ENCODE data around the gene ROR1. TPM values are rescaled to one million over a fixed set of nuclear protein-coding genes. Genes with fewer than 3 reads are reported as not detected.

ROR1 gene
- total RNA-seq, 1 experiment from 2014 or later: 37.2 TPM

DNA sequence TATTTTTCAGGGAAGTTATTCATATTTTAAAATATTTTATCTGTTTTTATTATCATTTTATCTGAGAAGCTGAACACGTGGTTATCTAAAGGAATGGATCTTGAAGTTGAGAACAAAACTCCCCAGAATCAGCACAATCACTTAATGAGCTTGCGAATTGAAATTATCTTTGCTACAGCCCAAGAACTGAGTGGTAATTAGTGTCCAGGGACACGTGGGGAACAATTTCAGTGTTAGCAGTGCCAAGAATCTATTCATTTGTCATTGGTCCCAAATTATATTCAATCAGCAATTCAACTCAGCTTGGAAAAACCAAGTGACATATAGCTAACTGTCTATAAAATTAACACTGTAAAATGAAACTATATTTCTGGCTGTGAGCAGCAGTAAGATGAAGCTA lies 232.0 kb downstream of the ROR1 start:
- H3K9me3 ChIP-seq: no peaks in the 10 kb centered on the region
- Mint-ChIP-seq H3K36me3 (ENCODE audit: insufficient read depth, unreplicated experiment) (peaks cover 22% of the 10 kb centered on the region), H3K4me1 (ENCODE audit: low read depth, unreplicated experiment) (peaks cover 8% of the 10 kb centered on the region), H3K27me3 (ENCODE audit: insufficient read depth, unreplicated experiment) (no peaks in the 10 kb centered on the region), H3K4me3 (ENCODE audit: unreplicated experiment) (no peak overlapping the region), H3K9me3 (ENCODE audit: unreplicated experiment) (no peaks in the 10 kb centered on the region), H3K27ac (ENCODE audit: unreplicated experiment) (no peak overlapping the region)
- H3K27me3 ChIP-seq (replicated peaks; ENCODE audit: control insufficient read depth, insufficient read depth, low read length): no peaks in the 10 kb centered on the region
- intact Hi-C loops (cut with micrococcal nuclease; ENCODE audit: unreplicated experiment): no loop called here
- ChIA-PET CTCF (no interaction called here), POLR2A (no interaction called here)
- peaks cover 16% of the 10 kb centered on the region for H3K4me1 ChIP-seq
- BruUV-seq (replicated peaks): no TSS peak
- TF ChIP-seq, protein P1, sequence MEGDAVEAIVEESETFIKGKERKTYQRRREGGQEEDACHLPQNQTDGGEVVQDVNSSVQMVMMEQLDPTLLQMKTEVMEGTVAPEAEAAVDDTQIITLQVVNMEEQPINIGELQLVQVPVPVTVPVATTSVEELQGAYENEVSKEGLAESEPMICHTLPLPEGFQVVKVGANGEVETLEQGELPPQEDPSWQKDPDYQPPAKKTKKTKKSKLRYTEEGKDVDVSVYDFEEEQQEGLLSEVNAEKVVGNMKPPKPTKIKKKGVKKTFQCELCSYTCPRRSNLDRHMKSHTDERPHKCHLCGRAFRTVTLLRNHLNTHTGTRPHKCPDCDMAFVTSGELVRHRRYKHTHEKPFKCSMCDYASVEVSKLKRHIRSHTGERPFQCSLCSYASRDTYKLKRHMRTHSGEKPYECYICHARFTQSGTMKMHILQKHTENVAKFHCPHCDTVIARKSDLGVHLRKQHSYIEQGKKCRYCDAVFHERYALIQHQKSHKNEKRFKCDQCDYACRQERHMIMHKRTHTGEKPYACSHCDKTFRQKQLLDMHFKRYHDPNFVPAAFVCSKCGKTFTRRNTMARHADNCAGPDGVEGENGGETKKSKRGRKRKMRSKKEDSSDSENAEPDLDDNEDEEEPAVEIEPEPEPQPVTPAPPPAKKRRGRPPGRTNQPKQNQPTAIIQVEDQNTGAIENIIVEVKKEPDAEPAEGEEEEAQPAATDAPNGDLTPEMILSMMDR (IDR thresholded peaks at IDR 0.05; ENCODE audit: insufficient read depth in 1 of 2, low read depth in 1 of 2, low read length in 1 of 2, severe bottlenecking in 1 of 2, unreplicated experiment in 1 of 2): no peak
- H3K4me3 ChIP-seq (ENCODE audit: low read depth, low read length): no peak overlapping the region
- no peaks in the 10 kb centered on the region for H3K36me3 ChIP-seq (ENCODE audit: control insufficient read depth, insufficient read depth, low read length)
- DNase-seq: no peak

DNA sequence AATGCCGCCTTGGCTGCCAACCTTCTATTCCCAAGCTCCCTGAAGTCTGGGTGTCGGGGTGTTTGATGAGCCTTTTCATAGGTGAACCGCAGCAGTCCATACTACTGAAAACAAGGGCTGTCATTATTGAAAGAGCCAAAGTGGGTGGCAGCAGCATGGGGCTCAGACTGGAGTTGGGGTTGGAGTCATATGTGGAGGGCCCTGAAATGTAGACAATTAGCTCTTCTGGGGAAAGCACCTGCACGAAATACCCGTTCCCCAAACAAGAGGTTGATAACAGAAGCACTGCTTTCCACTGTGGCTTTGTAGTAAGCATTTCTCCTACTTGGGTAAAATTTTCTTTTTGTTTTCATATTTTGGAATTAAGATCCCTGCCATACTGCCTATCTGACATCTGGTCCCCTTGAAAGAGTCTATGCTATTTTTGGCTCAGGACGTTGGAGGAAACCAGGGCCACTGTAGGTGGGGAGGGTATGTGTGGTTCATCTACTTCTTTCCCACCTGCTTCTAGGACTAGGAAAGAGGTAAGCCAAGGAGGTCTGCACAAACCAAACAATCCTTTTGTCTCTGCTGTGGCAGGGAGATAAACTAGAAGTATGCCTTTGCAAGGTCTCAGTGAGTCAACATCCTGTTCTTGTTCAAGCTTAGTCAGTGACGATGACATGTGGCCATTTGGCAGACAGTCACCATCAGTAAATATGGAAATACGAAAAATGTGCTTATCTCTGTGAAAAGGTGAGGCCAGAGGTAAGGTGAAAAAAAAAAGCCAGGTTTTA lies 232.6 kb downstream of the ROR1 start:
- Mint-ChIP-seq H3K4me3 (ENCODE audit: unreplicated experiment) (peak overlapping the region; percentile 37), H3K4me1 (ENCODE audit: low read depth, unreplicated experiment) (peaks cover 8% of the 10 kb centered on the region), H3K9me3 (ENCODE audit: unreplicated experiment) (no peaks in the 10 kb centered on the region), H3K27me3 (ENCODE audit: insufficient read depth, unreplicated experiment) (no peaks in the 10 kb centered on the region), H3K36me3 (ENCODE audit: insufficient read depth, unreplicated experiment) (peaks cover 22% of the 10 kb centered on the region), H3K27ac (ENCODE audit: unreplicated experiment) (peak overlapping the region; percentile 35)
- Histone ChIP-seq H3K27me3 (replicated peaks; ENCODE audit: control insufficient read depth, insufficient read depth, low read length) (no peaks in the 10 kb centered on the region), H3K4me3 (ENCODE audit: low read depth, low read length) (no peak overlapping the region), H3K9me3 (no peaks in the 10 kb centered on the region), H3K36me3 (ENCODE audit: control insufficient read depth, insufficient read depth, low read length) (no peaks in the 10 kb centered on the region), H3K4me1 (peaks cover 16% of the 10 kb centered on the region)
- TF ChIP-seq, protein P1 (IDR thresholded peaks at IDR 0.05; ENCODE audit: insufficient read depth in 1 of 2, low read depth in 1 of 2, low read length in 1 of 2, severe bottlenecking in 1 of 2, unreplicated experiment in 1 of 2): no peak
- intact Hi-C loops (cut with micrococcal nuclease; ENCODE audit: unreplicated experiment): no loop called here
- ChIA-PET POLR2A (no interaction called here), CTCF (no interaction called here)
- no TSS peak for BruUV-seq (replicated peaks)
- DNase-seq: peak; percentile 56 to 58

DNA sequence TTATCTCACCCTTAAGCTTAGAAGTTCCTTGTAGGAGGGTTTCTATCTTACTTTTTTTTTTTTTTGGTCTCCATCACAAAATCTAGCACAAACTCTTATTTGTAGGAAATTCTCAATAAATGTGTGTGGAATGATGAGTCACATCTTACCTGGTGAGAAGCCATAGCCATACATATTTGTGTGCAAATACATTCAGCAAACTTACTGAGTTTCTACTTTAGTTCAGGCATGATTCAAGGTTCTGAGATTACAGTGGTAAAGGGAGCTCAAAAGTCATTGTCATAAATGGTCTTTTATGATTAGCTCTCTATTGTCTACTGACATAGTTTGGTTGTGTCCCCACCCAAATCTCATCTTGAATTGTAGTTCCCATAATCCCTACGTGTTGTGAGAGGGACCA lies 236.5 kb downstream of the ROR1 start:
- H3K27ac Mint-ChIP-seq (ENCODE audit: unreplicated experiment): no peak overlapping the region
- DNase-seq: no peak
- BruUV-seq (replicated peaks): no TSS peak
- Histone ChIP-seq H3K4me1 (peaks cover 16% of the 10 kb centered on the region), H3K4me3 (ENCODE audit: low read depth, low read length) (no peak overlapping the region), H3K27me3 (replicated peaks; ENCODE audit: control insufficient read depth, insufficient read depth, low read length) (no peaks in the 10 kb centered on the region), H3K36me3 (ENCODE audit: control insufficient read depth, insufficient read depth, low read length) (no peaks in the 10 kb centered on the region), H3K9me3 (no peaks in the 10 kb centered on the region)
- POLR2A ChIA-PET: no interaction called here
- H3K4me1 Mint-ChIP-seq (ENCODE audit: low read depth, unreplicated experiment): peaks cover 8% of the 10 kb centered on the region
- TF ChIP-seq, protein P1 (IDR thresholded peaks at IDR 0.05; ENCODE audit: insufficient read depth in 1 of 2, low read depth in 1 of 2, low read length in 1 of 2, severe bottlenecking in 1 of 2, unreplicated experiment in 1 of 2): no peak
- CTCF ChIA-PET: no interaction called here
- intact Hi-C loops (cut with micrococcal nuclease; ENCODE audit: unreplicated experiment): no loop called here
- H3K27me3 Mint-ChIP-seq (ENCODE audit: insufficient read depth, unreplicated experiment): no peaks in the 10 kb centered on the region
- H3K4me3 Mint-ChIP-seq (ENCODE audit: unreplicated experiment): no peak overlapping the region
- no peaks in the 10 kb centered on the region for H3K9me3 Mint-ChIP-seq (ENCODE audit: unreplicated experiment)
- H3K36me3 Mint-ChIP-seq (ENCODE audit: insufficient read depth, unreplicated experiment): peaks cover 16% of the 10 kb centered on the region

Measured in Caco-2 (cell line).